GM19463 (cell line): ENCODE results near the gene CHIT1.
"Not testable (repeated sequence)": the region's sequence is repeated elsewhere in the genome, so short reads cannot be mapped to it uniquely, and the experiment has no call there.

ENCODE experiments used
- ATAC-seq: cut with Tn5 transposase; IDR thresholded peaks from one replicate; pipeline ENCODE4 v1.9.1; 2021; ENCODE audit warnings: mild to moderate bottlenecking, moderate library complexity; ENCODE audit not compliant: unreplicated experiment

CHIT1 gene

GRCh38 chr1:203266140-203266539 lies 36.7 kb upstream of the CHIT1 start:
- ATAC-seq, result not testable (repeated sequence)

DNA sequence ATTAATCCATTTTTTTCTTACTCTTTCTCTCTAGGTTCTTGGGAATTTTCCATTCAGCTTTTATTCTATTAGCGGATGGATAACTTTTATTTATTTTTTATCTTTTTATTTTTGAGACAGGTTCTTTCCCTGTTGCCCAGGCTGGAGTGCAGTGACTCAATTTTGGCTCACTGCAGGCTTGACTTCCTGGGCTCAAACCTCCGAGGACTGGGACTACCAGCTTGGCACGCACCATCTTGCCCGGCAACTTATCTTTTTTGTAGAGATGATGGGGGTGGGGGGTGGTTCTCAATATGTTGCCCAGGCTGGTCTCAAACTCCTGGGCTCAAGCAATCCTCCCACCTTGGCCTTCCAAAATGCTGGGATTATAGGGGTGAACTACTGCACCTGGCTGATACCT lies 36.1 kb upstream of the CHIT1 start:
- no peak for ATAC-seq

DNA sequence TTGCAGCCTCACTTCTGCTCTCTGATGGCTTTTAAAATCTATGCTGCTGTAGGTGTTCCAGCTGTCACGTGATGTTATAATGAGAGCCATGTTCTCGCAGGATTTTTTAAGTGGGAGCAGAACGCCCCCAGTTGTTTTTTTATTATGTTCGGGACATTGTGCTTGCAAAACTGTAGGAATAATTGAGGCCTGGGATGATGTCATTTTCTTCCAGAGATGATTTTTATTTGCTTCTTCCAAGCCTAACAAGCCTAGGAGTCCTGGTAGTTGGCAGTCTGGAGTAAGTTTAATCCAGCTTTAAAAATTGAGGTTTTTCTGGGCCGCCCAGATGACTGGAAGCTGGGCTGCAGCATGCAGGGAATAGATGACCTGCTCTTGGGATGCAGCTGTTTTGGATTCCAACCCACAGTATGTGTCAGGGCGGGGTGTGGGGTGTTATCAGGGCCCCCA lies 34.6 kb upstream of the CHIT1 start:
- no peak for ATAC-seq

DNA sequence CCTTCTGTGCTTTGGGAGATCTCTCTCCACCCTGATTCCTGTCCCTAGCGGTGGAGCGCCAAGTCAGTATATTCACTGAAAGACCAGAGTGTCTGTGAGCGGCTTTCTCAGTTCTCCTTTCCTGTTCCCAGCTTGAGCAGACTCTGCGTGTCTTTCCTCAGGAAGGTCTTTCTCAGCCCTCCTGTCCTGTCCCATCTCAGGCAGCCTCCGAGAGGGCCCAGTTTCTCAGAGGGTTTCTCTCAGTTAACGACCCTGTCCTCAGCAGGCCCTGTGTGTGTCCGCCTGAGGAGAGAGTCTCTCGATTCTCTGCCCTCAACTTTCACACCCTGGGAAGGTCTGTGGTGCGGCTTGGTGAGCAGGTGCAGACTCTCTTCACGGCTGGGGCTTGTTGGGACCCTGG lies 34.0 kb upstream of the CHIT1 start:
- no peak for ATAC-seq

- ATAC-seq, result not testable (repeated sequence)
Observed at GRCh38 chr1:203256636-203257035, 27.2 kb upstream of the CHIT1 start.

DNA sequence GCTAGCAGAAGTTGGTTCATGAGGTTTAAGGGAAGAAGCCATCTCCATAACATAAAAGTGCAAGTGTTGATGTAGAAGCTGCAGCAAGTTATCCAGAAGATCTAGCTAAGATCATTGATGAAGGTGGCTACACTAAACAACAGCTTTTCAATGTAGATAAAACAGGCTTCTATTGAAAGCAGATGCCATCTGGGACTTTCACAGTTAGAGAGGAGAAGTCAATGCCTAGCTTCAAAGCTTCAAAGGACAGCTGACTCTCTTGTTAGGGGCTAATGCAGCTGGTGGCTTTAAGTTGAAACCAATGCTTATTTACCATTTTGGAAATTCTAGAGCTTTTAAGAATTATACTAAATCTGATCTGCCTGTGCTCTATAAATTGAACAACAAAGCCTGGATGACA lies 25.3 kb upstream of the CHIT1 start:
- ATAC-seq, result not testable (repeated sequence)

- ATAC-seq, result no peak
Observed at GRCh38 chr1:203252678-203253077, 23.2 kb upstream of the CHIT1 start.

DNA sequence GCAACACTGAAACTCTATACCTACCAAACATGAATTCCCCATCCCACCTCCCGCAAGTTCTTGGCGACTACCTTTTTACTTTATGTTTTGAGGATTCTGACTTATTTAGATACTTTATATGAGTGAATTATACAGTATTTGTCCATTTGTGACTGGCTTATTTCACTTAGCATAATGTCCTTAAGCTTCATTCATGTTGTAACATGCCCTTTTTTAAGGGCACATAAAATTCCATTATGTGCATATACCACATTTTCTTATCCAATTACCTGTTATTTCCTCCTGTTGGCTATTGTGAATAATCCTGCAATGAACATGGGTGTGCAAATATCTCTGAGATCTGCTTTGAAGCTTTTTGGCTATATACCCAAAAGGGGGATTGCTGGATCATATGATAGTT lies 22.0 kb upstream of the CHIT1 start:
- no peak for ATAC-seq

DNA sequence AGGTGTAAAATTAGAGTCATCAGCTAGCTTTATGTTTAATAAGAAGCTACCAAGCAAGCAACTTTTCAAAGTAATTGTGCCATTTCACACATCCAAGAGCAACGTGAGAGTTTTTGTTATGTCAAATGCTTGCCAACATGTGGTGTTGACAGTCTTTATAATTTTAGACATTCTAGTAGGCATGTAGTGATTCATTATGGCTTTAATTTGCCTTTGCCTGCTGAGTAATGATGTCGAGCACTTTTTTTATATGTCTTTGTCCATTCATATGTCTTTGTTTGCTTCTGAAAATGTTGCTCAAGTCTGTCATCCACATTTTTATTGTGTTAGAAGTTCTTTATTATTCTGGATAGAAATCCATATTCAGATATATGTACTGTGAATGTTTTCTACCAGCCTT lies 21.4 kb upstream of the CHIT1 start:
- no peak for ATAC-seq

- no peak for ATAC-seq
Observed at GRCh38 chr1:203244776-203245175, 15.3 kb upstream of the CHIT1 start.

DNA sequence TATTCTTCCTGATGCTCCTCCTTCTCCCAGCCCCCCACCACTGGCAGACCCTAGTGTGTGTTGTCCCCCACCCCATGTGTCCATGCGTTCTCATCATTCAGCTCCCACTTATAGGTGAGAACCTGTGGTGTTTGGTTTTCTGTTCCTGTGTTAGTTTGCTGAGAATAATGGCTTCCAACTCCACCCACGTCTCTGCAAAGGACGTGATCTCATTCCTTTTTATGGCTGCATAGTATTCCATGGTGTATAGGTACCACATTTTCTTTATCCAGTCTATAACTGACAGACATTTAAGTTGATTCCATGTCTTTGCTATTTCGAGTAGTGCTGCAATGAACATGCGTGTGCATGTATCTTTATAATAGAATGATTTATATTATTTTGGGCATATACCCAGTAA lies 12.2 kb upstream of the CHIT1 start:
- not testable (repeated sequence) for ATAC-seq

GRCh38 chr1:203239526-203240305 lies 10.2 kb upstream of the CHIT1 start:
- ATAC-seq, result no peak

DNA sequence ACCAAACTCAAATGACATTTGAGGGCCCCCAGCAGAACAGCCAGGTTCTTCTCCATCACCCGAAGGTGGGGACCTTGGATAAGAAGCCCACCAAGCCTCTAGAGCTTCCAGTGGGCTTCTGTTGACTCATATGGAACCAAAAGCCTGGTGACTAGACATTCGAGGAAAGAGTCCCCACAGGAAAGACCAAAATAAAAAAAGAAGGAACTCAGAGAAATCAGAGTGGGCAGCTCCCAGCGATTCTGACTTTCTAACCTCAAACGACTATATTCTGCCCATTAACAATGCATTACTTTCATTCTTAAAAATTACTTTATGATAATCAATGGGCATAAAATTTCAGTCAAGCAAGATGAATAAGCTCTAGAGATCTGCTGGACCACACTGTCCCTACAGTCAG lies 9.6 kb upstream of the CHIT1 start:
- no peak for ATAC-seq

DNA sequence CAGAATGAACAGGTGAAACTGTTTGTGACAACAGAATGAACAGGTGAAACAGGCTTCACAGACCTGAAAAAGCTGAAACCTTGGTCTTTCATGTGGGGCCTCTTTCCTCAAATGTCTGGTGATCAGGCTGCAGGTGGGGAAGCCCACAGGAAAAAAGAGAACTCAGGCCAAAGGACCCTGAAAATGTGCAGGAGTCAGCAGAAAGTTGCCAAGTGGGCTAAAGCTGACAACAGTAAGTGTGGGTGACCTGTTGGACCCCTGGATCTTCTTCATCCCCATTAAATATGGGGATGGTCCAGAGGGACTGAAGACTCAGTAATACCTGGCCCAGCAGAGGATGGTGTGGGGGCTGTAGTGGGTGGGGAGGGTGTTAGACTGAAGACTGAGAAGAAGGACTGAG lies 9.1 kb upstream of the CHIT1 start:
- no peak for ATAC-seq

- ATAC-seq, result not testable (repeated sequence)
Observed at GRCh38 chr1:203234901-203235300, 5.4 kb upstream of the CHIT1 start.

- no peak for ATAC-seq
Observed at GRCh38 chr1:203228670-203229069, 803 bp downstream of the CHIT1 start.

GRCh38 chr1:203227371-203228083 lies 1.9 kb downstream of the CHIT1 start:
- ATAC-seq, result no peak

- ATAC-seq, result no peak
Observed at GRCh38 chr1:203225071-203225470, 4.4 kb downstream of the CHIT1 start.

DNA sequence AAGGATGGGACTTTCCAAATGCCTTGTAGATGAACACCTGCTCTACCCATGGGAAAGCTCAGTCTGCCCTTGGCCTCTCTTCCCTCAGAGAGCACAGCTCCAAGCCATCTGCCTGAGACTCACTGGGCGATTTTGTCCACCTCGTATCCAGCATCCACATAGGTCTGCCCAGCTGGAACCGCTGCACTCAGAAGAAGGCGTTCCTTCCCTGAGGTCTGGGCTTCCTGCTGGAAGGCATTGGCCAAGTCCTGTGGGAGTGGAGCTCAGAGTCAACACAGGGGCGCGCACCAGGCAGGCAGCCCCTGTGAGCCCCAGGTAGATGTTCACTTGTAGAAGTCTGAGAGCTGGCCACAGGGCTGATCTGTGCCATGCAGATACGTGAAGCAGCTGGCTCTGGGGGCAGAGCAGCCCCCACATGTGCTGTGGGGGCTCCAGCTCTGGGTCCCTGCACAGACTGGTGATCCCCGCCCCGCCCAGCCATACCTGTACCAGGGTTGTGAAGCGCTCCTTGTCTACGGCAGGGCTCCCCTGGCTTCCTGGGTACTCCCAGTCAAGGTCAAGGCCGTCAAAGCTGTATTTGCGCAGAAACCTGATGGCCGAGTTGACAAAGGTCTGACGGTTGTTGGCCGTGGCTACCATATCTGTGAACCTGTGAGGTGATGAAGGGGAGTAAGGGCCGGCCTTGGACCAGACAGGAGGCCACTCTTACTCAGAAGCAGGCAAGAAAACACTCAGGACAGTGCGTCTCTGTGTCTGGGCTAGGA lies 6.3 kb downstream of the CHIT1 start:
- no peak for ATAC-seq

- no peak for ATAC-seq
Observed at GRCh38 chr1:203219934-203220333, 9.5 kb downstream of the CHIT1 start.

DNA sequence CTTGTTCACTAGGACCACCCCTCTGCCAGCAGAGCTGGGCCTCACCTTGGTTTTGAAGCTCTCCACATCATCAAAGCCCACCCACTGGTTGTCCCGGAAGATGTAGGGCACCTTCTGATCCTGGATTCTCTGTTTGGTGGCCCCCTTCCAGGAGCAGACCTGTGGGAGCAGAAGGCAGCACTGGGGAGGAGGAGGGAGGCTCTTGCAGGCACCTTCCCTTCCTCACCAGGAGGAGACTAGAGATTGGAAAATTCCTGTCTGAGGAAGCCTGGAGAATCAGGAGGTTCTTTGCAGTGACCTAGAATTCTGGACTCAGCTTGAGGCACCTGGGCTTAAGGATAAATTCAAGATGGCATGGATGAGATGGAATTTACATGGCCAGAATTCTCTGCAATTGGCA lies 10.3 kb downstream of the CHIT1 start:
- ATAC-seq, result no peak

GRCh38 chr1:203217668-203218067 lies 11.8 kb downstream of the CHIT1 start:
- no peak for ATAC-seq
